ENCODE measurements around the gene IFNAR2.

The IFNAR2 gene

DNA sequence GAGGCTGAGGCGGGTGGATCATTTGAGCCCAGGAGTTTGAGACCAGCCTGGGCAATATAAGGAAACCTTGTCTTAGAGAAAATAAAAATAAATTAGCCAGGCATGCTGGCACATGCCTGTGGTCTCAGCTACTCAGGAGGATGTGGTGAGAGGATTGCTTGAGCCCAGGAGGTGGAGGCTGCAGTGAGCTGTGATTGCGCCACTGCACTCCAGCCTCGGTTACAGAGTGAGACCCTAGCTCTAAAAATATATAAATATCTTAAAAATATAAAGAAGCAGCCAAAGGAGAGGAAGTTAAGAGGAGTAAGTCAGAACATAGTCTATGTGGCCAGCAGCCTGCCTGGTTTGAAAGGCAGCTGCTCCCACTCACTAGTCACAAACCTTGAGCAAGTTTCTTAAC, 31.9 kb downstream of the IFNAR2 start:
- Histone ChIP-seq H3K27ac (ENCODE audit: extremely low read depth, low read depth, low read length) (no peak overlapping the region), H3K4me1 (ENCODE audit: control insufficient read depth, insufficient read depth, low read length) (no peaks in the 10 kb centered on the region), H3K9me3 (ENCODE audit: control insufficient read depth, insufficient read depth, low read depth, low read length) (no peaks in the 10 kb centered on the region), H3K36me3 (ENCODE audit: control insufficient read depth in 2 of 2, insufficient read depth in 1 of 2, low read length in 2 of 2) (peaks cover 4 to 32% of the 10 kb centered on the region in 2 experiments; a peak in 2 of 3 replicates), H3K4me3 (ENCODE audit: low read depth, low read length) (no peak overlapping the region)
- POLR2A ChIA-PET: no interaction called here
- TF ChIP-seq ZBTB21 (tag by site-specific recombination; IDR thresholded peaks at IDR 0.05) (no peak), ZNF777 (tag by site-specific recombination; IDR thresholded peaks at IDR 0.05; ENCODE audit: borderline replicate concordance) (no peak), ZNF112 (tag by site-specific recombination; IDR thresholded peaks at IDR 0.05) (no peak), GLIS2 (tag by site-specific recombination; IDR thresholded peaks at IDR 0.05) (no peak), ZNF391 (tag by site-specific recombination; IDR thresholded peaks at IDR 0.05; ENCODE audit: borderline replicate concordance, low read depth) (no peak), ZNF404 (tag by site-specific recombination; IDR thresholded peaks at IDR 0.05) (no peak), CTCF (tag by site-specific recombination; IDR thresholded peaks at IDR 0.05) (no peak), IKZF3 (tag by site-specific recombination; IDR thresholded peaks at IDR 0.05) (no peak), ZNF175 (tag by site-specific recombination; IDR thresholded peaks at IDR 0.05) (no peak), FEZF1 (tag by site-specific recombination; IDR thresholded peaks at IDR 0.05) (no peak), ZNF677 (tag by site-specific recombination; IDR thresholded peaks at IDR 0.05) (no peak), TRIM28 (IDR thresholded peaks at IDR 0.05; ENCODE audit: borderline replicate concordance, low read length) (no peak), ZSCAN23 (tag by site-specific recombination; IDR thresholded peaks at IDR 0.05) (no peak), ZNF366 (tag by site-specific recombination; conservative IDR thresholded peaks at IDR 0.05) (no peak), ZNF660 (tag by site-specific recombination; IDR thresholded peaks at IDR 0.05) (no peak), OVOL3 (tag by site-specific recombination; IDR thresholded peaks at IDR 0.05) (no peak)
- TF ChIP-seq, protein P1, sequence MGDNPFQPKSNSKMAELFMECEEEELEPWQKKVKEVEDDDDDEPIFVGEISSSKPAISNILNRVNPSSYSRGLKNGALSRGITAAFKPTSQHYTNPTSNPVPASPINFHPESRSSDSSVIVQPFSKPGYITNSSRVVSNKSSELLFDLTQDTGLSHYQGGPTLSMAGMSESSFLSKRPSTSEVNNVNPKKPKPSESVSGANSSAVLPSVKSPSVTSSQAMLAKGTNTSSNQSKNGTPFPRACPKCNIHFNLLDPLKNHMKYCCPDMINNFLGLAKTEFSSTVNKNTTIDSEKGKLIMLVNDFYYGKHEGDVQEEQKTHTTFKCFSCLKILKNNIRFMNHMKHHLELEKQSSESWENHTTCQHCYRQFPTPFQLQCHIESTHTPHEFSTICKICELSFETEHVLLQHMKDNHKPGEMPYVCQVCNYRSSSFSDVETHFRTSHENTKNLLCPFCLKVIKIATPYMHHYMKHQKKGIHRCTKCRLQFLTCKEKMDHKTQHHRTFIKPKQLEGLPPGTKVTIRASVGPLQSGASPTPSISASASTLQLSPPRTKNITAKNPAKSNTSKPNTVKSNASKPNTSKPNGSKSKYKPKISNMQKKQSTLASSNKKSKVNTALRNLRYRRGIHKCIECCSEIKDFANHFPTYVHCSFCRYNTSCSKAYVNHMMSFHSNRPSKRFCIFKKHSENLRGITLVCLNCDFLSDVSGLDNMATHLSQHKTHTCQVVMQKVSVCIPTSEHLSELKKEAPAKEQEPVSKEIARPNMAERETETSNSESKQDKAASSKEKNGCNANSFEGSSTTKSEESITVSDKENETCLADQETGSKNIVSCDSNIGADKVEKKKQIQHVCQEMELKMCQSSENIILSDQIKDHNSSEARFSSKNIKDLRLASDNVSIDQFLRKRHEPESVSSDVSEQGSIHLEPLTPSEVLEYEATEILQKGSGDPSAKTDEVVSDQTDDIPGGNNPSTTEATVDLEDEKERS (tag by site-specific recombination; IDR thresholded peaks at IDR 0.05): no peak
- TF ChIP-seq, protein P2, sequence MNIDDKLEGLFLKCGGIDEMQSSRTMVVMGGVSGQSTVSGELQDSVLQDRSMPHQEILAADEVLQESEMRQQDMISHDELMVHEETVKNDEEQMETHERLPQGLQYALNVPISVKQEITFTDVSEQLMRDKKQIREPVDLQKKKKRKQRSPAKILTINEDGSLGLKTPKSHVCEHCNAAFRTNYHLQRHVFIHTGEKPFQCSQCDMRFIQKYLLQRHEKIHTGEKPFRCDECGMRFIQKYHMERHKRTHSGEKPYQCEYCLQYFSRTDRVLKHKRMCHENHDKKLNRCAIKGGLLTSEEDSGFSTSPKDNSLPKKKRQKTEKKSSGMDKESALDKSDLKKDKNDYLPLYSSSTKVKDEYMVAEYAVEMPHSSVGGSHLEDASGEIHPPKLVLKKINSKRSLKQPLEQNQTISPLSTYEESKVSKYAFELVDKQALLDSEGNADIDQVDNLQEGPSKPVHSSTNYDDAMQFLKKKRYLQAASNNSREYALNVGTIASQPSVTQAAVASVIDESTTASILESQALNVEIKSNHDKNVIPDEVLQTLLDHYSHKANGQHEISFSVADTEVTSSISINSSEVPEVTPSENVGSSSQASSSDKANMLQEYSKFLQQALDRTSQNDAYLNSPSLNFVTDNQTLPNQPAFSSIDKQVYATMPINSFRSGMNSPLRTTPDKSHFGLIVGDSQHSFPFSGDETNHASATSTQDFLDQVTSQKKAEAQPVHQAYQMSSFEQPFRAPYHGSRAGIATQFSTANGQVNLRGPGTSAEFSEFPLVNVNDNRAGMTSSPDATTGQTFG (tag by site-specific recombination; IDR thresholded peaks at IDR 0.05; ENCODE audit: borderline replicate concordance): no peak
- TF ChIP-seq, protein P3, sequence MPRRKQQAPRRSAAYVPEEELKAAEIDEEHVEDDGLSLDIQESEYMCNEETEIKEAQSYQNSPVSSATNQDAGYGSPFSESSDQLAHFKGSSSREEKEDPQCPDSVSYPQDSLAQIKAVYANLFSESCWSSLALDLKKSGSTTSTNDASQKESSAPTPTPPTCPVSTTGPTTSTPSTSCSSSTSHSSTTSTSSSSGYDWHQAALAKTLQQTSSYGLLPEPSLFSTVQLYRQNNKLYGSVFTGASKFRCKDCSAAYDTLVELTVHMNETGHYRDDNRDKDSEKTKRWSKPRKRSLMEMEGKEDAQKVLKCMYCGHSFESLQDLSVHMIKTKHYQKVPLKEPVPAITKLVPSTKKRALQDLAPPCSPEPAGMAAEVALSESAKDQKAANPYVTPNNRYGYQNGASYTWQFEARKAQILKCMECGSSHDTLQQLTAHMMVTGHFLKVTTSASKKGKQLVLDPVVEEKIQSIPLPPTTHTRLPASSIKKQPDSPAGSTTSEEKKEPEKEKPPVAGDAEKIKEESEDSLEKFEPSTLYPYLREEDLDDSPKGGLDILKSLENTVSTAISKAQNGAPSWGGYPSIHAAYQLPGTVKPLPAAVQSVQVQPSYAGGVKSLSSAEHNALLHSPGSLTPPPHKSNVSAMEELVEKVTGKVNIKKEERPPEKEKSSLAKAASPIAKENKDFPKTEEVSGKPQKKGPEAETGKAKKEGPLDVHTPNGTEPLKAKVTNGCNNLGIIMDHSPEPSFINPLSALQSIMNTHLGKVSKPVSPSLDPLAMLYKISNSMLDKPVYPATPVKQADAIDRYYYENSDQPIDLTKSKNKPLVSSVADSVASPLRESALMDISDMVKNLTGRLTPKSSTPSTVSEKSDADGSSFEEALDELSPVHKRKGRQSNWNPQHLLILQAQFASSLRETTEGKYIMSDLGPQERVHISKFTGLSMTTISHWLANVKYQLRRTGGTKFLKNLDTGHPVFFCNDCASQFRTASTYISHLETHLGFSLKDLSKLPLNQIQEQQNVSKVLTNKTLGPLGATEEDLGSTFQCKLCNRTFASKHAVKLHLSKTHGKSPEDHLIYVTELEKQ (tag by site-specific recombination; IDR thresholded peaks at IDR 0.05; ENCODE audit: borderline replicate concordance): no peak
- TF ChIP-seq, protein P4, sequence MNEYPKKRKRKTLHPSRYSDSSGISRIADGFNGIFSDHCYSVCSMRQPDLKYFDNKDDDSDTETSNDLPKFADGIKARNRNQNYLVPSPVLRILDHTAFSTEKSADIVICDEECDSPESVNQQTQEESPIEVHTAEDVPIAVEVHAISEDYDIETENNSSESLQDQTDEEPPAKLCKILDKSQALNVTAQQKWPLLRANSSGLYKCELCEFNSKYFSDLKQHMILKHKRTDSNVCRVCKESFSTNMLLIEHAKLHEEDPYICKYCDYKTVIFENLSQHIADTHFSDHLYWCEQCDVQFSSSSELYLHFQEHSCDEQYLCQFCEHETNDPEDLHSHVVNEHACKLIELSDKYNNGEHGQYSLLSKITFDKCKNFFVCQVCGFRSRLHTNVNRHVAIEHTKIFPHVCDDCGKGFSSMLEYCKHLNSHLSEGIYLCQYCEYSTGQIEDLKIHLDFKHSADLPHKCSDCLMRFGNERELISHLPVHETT (tag by site-specific recombination; IDR thresholded peaks at IDR 0.05): no peak
- CTCF ChIA-PET: interaction anchor here (1.3 kb wide), 1 partner anchor 100 kb away, joined by 3 read pairs; no protein-coding TSS in a partner anchor
